AG08396 (cell line): Measurements from ENCODE around the gene RAMP1.

Source experiments
- DNase-seq: peaks from one replicate; pipeline ENCODE4 v3.0.0; 2012; ENCODE audit warnings: low spot score, mixed read lengths

The RAMP1 gene

DNA sequence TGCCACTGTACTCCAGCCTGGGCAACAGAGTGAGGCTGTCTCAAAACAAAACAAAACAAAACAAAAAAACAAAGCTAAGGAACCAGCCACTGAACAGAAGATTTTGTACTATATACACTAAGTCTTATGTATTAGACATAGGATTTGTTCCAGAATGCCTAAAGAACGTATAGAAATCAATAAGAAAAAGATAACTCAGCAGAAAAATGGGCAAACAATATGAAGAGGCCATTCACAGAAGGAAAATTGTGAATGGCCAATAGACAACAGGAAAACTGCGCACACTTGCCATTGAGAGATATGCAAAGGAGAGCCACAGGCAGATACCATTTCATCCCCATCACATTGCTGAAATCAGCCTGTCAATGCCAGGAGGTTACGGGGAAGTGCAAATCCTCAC lies 92.5 kb downstream of the RAMP1 start:
- no peak for DNase-seq

DNA sequence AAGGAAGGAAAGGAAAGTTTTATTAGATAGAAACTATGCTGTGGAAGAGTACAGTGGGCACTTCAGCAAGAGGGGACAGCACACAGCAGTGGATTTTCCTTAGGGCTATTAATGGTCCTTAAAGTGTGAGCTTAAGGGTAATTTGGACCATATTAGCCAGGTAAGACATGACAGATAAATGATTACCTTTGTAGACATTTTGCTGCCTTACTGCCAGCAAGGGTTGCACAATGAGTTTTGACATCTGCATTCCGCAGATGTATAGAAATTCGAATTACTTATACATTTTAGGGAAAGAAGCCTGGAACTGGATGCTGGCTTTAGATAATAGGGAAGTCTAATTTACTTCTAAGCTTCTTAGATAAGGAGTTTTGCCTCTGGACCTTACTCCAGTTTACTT lies 93.4 kb downstream of the RAMP1 start:
- no peak for DNase-seq

DNA sequence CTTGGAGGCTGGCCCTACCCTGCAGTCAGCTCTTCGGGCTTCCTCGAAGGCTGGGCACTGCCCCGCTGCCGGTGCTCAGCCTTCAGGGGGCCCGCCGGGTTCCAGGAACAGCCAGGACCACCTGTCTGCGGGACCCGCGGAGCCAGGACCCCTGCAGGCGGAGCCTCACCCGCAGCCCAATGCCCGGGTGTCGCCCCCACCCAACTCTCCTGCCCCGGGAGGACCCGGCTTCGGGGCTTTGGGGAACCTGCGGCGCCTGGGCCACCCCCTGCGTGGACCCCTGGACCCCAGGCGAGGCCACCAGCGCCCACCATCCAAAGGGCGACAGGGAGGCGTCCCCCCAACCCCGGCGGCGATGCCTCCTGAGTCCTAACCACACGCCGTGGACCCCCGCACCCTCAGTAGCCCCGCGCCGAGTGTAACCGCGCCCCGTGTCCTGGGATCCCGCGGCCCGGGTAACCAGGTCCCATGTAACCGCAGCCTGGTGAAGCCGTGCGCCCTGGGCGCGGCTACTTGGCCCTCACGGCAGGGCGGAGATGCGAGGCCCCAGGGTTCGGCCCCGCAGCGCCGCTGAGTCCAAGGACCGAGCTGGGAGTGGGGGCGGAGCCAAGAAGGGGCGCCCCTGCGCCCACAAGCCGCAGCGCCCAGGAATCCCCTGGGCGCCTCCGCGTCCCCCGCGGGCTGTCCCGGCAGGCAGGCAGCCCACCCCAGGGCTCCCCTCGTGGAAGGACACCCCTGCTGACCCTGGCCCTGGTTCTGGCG lies 96.4 kb downstream of the RAMP1 start:
- DNase-seq = peak; percentile 52

DNA sequence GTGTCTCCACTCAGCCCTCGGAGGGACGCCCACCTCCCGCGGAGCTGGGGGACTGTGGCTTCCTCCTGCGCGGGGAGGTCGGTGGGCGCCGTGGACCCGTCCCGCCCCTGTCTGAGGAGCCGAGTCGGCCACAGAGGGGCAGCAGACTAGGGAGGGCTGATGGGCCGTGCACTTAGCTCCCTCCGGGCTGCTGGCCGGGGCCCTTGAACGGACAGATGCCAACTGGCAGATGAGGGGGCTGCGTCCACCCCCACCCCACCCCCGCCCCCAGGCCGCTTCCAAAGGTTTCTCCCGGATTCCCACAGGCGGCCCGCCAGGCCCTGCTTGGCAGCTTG lies 96.9 kb downstream of the RAMP1 start:
- no peak for DNase-seq

DNA sequence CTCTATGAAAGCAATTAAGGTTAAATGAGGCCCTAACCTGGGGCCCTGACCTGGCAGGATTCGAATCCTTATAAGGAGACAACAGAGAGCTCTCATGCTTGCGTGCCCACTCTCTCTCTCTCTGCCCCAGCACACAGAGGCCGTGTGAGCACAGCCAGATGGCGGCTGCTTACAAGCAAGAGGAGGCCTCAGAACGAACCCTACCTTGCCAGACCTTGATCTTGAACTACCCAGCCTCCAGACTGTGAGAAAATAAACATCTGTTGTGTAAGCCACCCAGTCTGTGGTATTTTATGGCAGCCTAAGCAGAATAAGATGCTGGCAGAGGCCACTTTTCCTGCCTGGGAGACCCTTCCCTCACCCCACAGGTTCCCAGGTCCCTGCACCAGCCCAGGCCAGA lies 102.2 kb downstream of the RAMP1 start:
- DNase-seq = no peak
